HG03039 (cell line): ENCODE measurements around the gene ABHD2.

ENCODE experiments used
- ATAC-seq: cut with Tn5 transposase; IDR thresholded peaks from one replicate; pipeline ENCODE4 v1.9.1; 2021; ENCODE audit warnings: mild to moderate bottlenecking, moderate library complexity; ENCODE audit not compliant: unreplicated experiment

ABHD2 gene

DNA sequence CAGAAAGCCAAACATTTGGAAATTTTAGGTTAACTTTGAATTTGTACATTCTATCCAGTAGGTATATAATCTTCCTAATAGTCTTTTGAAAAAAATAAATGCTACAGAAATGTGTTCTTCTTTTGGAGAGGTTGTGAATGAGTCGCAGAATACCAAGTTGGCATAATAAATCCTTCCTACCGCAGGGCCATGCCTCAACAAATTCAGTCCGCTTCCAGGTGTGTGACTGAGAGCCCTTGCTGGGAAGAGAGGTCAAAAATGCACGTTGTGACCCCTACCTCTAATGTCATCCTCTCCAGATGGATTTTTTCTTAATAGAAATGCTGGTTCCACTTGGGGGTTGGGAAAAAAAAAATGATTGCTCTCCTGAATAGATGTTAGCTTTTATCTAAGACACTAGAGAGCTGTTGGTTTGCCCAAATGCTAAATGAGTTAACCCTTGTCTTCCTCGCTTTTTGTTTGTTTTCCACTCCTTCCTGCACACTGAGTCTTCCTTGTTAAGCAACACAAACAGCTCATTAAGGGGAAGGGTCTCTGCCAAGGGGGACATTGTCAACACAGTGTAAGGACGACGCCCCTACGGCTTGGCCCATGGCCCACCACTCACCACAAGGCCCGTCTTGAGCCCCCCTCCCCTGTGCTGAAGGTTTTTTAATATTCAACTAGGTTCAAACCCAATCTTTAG is 99.2 kb downstream of the ABHD2 start:
- ATAC-seq: no peak

DNA sequence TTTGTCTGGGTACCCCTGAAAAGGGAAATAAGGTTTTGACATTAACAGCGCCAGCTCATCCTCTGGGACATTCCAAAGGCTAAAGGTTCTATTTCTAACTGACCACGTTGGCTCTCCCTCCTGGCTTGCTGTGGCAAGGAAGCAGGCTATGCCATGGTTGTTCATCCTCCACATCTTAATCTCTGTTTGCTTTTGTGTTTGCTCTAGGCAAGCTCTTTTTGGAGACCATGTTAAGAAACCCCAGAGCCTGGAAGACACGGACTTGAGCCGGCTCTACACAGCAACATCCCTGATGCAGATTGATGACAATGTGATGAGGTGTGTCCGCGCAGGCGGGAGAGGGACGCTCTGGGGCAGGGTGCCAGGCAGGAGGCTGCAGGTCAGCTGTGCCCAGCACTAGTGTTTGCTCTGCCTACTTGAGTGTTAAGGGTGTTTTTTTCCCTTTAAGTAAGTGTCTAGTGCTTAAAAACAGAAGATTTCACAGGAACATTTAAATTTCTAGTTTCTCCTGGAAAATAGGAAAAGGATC is 99.8 kb downstream of the ABHD2 start:
- no peak for ATAC-seq

DNA sequence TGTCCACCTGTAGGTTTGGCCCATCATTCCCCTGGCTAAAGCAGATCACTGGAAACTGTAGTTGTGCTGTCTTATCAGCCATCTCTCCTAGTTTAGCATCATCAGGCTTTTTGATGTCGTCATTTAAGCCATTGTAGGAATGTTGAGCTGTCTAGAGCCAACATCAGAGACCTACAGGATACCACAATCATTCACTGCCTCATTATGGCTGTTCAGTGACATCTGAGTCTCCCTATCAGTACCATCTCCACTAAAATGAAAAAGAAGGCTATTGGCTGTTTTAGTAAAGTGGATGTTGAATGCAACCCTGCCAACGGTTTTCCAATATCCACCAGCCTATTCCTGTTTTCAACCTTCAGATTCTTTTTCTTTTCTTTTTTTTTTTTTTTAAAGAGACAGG is 103.9 kb downstream of the ABHD2 start:
- no peak for ATAC-seq

GRCh38 chr15:89192766-89193165 is 104.5 kb downstream of the ABHD2 start:
- ATAC-seq: no peak

GRCh38 chr15:89194608-89195007 is 106.4 kb downstream of the ABHD2 start:
- ATAC-seq: no peak

DNA sequence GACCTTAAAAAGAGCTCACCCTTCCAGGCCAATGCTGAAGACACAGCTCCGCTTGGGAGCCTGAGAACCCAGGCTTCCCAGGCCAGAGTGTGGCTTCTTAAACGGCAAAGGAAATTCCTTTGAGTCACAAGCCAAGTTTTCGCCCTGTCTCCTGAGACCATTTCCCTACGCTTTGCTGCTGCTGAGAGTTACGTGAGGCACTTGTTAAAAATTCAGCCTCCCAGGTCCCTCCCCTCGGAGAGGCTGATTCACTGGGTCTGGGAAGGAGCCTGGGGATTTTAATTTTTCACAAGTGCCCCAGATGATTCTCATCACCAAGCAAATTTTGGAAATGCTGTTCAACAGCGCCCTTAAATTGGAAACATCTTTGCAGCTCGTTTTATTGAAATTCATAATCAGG is 107.6 kb downstream of the ABHD2 start:
- no peak for ATAC-seq

- ATAC-seq: no peak
Observed at GRCh38 chr15:89196241-89196640, 108.0 kb downstream of the ABHD2 start.

- no peak for ATAC-seq
Observed at GRCh38 chr15:89196994-89197393, 108.7 kb downstream of the ABHD2 start.

- no peak for ATAC-seq
Observed at GRCh38 chr15:89197503-89197971, 109.3 kb downstream of the ABHD2 start.

- no peak for ATAC-seq
Observed at GRCh38 chr15:89198196-89198595, 109.9 kb downstream of the ABHD2 start.

DNA sequence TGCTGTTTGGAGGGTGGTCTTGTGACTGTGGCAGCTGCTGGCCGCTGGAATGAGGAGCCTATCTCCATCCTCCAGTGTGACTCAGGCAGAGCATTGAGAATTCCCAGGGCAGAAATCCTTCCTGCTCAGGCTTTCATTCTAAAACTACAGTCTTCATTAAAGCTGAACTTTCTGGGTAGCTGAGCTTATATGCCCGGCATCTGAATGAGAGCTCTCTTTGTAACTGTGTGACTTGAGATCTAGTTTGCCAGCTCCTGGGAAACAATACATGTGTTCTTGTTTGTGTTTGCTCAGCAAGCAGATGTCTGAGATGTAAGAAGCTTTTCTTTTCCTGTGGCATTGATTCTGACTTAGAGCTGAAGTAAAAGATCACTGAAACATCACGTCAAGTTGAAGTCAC is 110.7 kb downstream of the ABHD2 start:
- no peak for ATAC-seq

DNA sequence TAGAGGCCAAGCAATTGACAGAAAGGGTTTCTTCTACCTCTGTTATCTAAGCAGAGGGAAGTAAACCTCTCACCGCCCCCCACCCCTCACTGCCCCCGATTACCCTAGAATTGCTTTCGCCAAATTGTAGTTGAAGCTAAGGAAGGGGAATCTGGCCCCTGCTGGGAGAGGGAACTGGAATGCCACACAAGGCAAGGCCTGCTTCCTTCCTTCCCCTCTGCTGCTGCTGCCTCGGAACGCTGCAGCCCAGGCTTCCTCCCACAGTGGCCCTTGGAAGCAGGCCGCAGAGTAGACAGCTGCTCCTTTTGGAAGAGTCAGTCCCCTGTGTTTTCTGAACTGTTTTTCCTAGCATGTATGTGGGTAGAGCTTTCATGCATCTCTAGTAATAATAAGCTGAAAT is 111.5 kb downstream of the ABHD2 start:
- ATAC-seq: no peak

DNA sequence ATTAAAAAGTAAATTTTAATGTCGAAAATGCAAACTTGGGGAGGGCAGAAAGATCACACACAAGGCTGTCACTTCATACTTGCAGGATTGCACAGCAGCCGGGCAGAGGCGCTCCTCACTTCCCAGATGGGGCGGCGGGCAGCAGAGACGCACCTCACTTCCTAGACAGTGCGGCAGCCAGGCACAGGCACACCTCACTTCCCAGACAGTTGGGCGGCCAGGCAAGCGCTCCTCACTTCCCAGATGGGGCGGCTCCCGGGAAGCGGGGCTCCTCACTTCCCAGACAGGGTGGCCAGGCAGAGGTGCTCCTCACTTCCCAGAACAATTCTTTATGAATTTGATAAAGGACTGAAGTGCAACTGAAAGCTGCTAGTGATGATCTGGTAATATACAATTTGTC is 111.9 kb downstream of the ABHD2 start:
- ATAC-seq: no peak

DNA sequence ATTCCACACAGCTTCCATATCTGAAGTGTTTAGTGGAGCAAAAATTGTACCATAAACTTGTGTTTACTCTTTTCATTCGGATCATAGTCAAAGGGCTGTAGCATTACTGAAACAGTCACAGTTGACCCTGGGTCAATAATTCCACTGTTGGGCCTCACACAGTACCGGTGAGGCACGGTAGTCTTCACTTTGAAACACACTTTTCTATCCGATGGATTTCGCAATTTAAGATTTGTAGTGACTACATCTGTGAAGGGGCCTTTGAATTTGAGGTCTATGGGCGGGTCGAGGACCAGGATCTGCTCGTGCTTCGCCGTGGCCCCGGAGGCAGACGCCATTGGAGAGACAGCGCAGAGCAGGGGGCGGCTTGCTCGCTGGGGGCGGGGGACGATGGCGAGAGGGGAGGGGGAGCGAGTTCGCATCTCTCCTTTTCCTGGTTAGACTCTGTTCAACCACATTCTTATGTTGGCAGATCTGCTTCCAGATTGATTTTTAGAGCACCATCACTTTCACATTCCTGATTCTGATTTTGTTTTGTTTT is 113.3 kb downstream of the ABHD2 start:
- ATAC-seq: no peak

- no peak for ATAC-seq
Observed at GRCh38 chr15:89203705-89204273, 115.5 kb downstream of the ABHD2 start.

DNA sequence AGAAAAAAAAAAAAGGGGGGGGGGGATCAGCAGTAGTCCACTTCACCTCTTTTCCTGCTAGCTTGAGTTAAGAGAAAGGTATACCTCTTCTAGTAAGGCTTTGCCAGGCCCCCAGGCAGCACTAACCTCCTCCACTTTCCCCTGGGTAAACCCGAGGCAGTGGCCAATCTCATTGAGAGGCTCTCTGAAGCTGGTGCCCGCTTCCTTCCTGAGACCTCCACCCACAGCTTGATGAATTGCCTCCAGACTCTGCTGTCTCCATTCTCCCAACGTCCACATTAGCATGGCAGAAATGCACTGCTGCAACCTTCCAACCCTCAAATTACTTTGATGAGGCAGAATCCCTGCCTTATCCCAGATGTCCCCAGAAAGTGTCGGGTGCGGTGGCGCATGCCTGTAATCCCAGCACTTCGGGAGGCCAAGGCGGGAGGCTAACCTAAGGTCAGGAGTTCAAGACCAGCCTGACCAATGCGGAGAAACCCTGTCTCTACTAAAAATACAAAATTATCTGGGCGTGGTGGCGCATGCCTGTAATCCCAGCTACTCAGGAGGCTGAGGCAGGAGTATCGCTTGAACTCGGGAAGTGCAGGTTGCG is 117.8 kb downstream of the ABHD2 start:
- no peak for ATAC-seq

GRCh38 chr15:89206908-89207331 is 118.7 kb downstream of the ABHD2 start:
- ATAC-seq: peak; percentile 57

DNA sequence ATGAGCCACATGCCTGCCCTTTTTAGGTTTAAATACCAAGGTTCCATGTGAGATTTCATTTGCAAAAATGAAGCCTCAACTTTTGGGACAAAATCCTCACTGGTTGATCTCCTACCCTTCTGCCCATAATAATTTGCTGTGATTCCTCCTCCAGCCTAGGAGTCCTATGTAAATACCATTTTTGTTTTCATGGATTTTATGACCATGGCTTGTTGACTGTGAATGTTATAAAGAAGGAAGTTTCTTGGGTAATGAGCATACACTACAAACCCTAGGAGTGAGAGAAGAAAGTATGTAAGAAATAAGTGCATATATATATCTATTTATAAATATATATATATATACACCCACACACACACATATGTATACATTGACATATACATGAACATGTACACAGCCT is 120.0 kb downstream of the ABHD2 start:
- ATAC-seq: no peak

GRCh38 chr15:89209057-89209456 is 120.8 kb downstream of the ABHD2 start:
- no peak for ATAC-seq

DNA sequence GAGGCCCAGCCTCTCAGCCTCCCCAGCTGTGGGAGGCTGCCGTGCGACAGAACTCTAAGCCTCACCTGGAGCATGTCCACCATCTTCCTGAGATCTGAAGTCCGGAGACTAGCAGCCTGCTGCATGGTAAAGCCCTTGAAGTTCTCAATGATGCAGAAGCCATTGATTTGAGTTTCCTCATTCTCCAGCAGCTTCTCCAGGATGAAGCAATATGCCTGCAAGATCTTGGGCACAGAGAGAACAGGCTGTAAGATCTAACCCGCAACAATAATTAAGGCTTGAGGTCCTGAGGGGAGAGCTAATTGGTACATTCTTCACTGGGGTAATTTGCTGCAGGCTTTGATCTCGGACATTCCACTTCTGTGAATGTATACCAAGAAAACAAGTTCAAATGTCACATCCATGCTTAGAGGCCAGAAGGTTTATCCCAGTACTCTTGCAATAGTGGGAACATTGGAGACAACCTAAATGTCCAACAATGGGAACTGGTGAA is 123.5 kb downstream of the ABHD2 start:
- ATAC-seq: no peak

- no peak for ATAC-seq
Observed at GRCh38 chr15:89215627-89216026, 127.4 kb downstream of the ABHD2 start.

- no peak for ATAC-seq
Observed at GRCh38 chr15:89217031-89217430, 128.8 kb downstream of the ABHD2 start.
